ENCODE measurements around the gene UBE2U. TPM values are rescaled to one million over a fixed set of nuclear protein-coding genes. Genes with fewer than 3 reads are reported as not detected.

UBE2U gene
- total RNA-seq, 1 experiment from 2014 or later = not detected

- H3K79me2 ChIP-seq (ENCODE audit: insufficient read depth, low read length) = no peaks in the 10 kb centered on the region
Observed at GRCh38 chr1:64196074-64196870, 7.2 kb upstream of the UBE2U start.

GRCh38 chr1:64197076-64197475 lies 6.3 kb upstream of the UBE2U start:
- Histone ChIP-seq H3K27me3 (ENCODE audit: insufficient read depth, low read length) (no peaks in the 10 kb centered on the region), H3K79me2 (ENCODE audit: insufficient read depth, low read length) (no peaks in the 10 kb centered on the region), H3K9ac (ENCODE audit: low read length) (no peak overlapping the region), H4K20me1 (ENCODE audit: insufficient read depth) (no peaks in the 10 kb centered on the region), H3K36me3 (ENCODE audit: control insufficient read depth in 1 of 2, insufficient read depth in 2 of 2, low read length in 2 of 2) (no peaks in the 10 kb centered on the region), H3K4me1 (ENCODE audit: control insufficient read depth in 1 of 2, insufficient read depth in 2 of 2, low read length in 2 of 2) (no peaks in the 10 kb centered on the region), H3K4me2 (ENCODE audit: low read length) (no peak overlapping the region), H3K4me3 (replicated peaks in 1 of 2; ENCODE audit: low read depth in 1 of 2, low read length in 2 of 2) (no peak overlapping the region), H3K9me2 (ENCODE audit: insufficient read depth) (no peaks in the 10 kb centered on the region), H2AFZ (ENCODE audit: low read depth, low read length, poor library complexity, severe bottlenecking) (no peak overlapping the region), H3K9me3 (ENCODE audit: control insufficient read depth in 1 of 2, insufficient read depth in 1 of 2, low read depth in 1 of 2, low read length in 2 of 2) (no peaks in the 10 kb centered on the region), H3K27ac (ENCODE audit: low read depth, low read length) (no peak overlapping the region)
- no peak for TF ChIP-seq POLR2AphosphoS5 (IDR thresholded peaks at IDR 0.05; ENCODE audit: low read depth, low read length)
- TF ChIP-seq YY1 (IDR thresholded peaks at IDR 0.05; ENCODE audit: extremely low read depth, insufficient replicate concordance, low read depth, low read length) = no peak
- TF ChIP-seq ZNF274 (IDR thresholded peaks at IDR 0.05; ENCODE audit: low read depth, low read length) = no peak
- TF ChIP-seq SP1 (IDR thresholded peaks at IDR 0.05; ENCODE audit: low read depth) = no peak
- TF ChIP-seq CBX3 (IDR thresholded peaks at IDR 0.05; ENCODE audit: low read depth) = no peak
- TF ChIP-seq MAX (IDR thresholded peaks at IDR 0.05) = no peak
- no peak for TF ChIP-seq TCF7L2 (IDR thresholded peaks at IDR 0.05; ENCODE audit: borderline replicate concordance, extremely low read depth, insufficient read depth, insufficient read length)
- no peak for TF ChIP-seq RAD21 (IDR thresholded peaks at IDR 0.05; ENCODE audit: low read depth)
- no peak for TF ChIP-seq EZH2 (IDR thresholded peaks at IDR 0.05)
- no peak for TF ChIP-seq CTCF (IDR thresholded peaks at IDR 0.05 in 2 of 3, conservative IDR thresholded peaks at IDR 0.05 in 1 of 3; ENCODE audit: borderline replicate concordance in 1 of 3, insufficient read depth in 1 of 3, low read depth in 2 of 3, low read length in 2 of 3)
- TF ChIP-seq EGR1 (IDR thresholded peaks at IDR 0.05; ENCODE audit: low read depth) = no peak
- no peak for TF ChIP-seq SRF (IDR thresholded peaks at IDR 0.05; ENCODE audit: low read depth)
- TF ChIP-seq ATF3 (IDR thresholded peaks at IDR 0.05) = no peak
- no peak for TF ChIP-seq POLR2A (IDR thresholded peaks at IDR 0.05; ENCODE audit: borderline replicate concordance, extremely low read depth, insufficient read depth, insufficient read length)
- ATAC-seq (no peak), DNase-seq (ENCODE audit: low read depth, low spot score) (no peak)
- intact Hi-C loops (cut with micrococcal nuclease) = no loop called here
- BruUV-seq (replicated peaks) = no TSS peak
- ChIA-PET RAD21 (ENCODE audit: low non-redundant PET in 1 of 2, low total read pairs in 2 of 2, uncharacterized antibody in 2 of 2, unreplicated experiment in 2 of 2) (no interaction called here), POLR2A (no interaction called here), CTCF (no interaction called here)

More at GRCh38 chr1:64196074-64196870, 7.2 kb upstream of the UBE2U start:
- ATAC-seq (no peak), DNase-seq (ENCODE audit: low read depth, low spot score) (no peak)
- CTCF ChIA-PET = no interaction called here
- Histone ChIP-seq H4K20me1 (ENCODE audit: insufficient read depth) (no peaks in the 10 kb centered on the region), H3K27me3 (ENCODE audit: insufficient read depth, low read length) (no peaks in the 10 kb centered on the region), H3K9me3 (ENCODE audit: control insufficient read depth in 1 of 2, insufficient read depth in 1 of 2, low read depth in 1 of 2, low read length in 2 of 2) (no peaks in the 10 kb centered on the region), H3K36me3 (ENCODE audit: control insufficient read depth in 1 of 2, insufficient read depth in 2 of 2, low read length in 2 of 2) (no peaks in the 10 kb centered on the region), H2AFZ (ENCODE audit: low read depth, low read length, poor library complexity, severe bottlenecking) (no peak overlapping the region), H3K9me2 (ENCODE audit: insufficient read depth) (no peaks in the 10 kb centered on the region), H3K4me3 (replicated peaks in 1 of 2; ENCODE audit: low read depth in 1 of 2, low read length in 2 of 2) (no peak overlapping the region), H3K9ac (ENCODE audit: low read length) (no peak overlapping the region), H3K4me1 (ENCODE audit: control insufficient read depth in 1 of 2, insufficient read depth in 2 of 2, low read length in 2 of 2) (no peaks in the 10 kb centered on the region), H3K27ac (ENCODE audit: low read depth, low read length) (no peak overlapping the region), H3K4me2 (ENCODE audit: low read length) (no peak overlapping the region)
- POLR2A ChIA-PET = no interaction called here
- no TSS peak for BruUV-seq (replicated peaks)
- TF ChIP-seq CEBPB (IDR thresholded peaks at IDR 0.05; ENCODE audit: low read depth) (no peak), JUND (IDR thresholded peaks at IDR 0.05) (no peak), EGR1 (IDR thresholded peaks at IDR 0.05; ENCODE audit: low read depth) (no peak), YY1 (IDR thresholded peaks at IDR 0.05; ENCODE audit: extremely low read depth, insufficient replicate concordance, low read depth, low read length) (no peak), EZH2 (IDR thresholded peaks at IDR 0.05) (no peak), ATF3 (IDR thresholded peaks at IDR 0.05) (no peak), POLR2AphosphoS5 (IDR thresholded peaks at IDR 0.05; ENCODE audit: low read depth, low read length) (no peak), POLR2A (IDR thresholded peaks at IDR 0.05; ENCODE audit: borderline replicate concordance, extremely low read depth, insufficient read depth, insufficient read length) (no peak)
- RAD21 ChIA-PET (ENCODE audit: low non-redundant PET in 1 of 2, low total read pairs in 2 of 2, uncharacterized antibody in 2 of 2, unreplicated experiment in 2 of 2) = no interaction called here
- intact Hi-C loops (cut with micrococcal nuclease) = no loop called here
